ENCODE results near the gene MEGF6. TPM values are rescaled to one million over a fixed set of nuclear protein-coding genes. Genes with fewer than 3 reads are reported as not detected.

MEGF6 gene
- total RNA-seq, 2 donors from 2014 or later, result 83.0 to 103 TPM

- Histone ChIP-seq H3K27ac (ENCODE audit: low read depth, low read length) (no peak overlapping the region), H3K9me3 (ENCODE audit: control insufficient read depth, low read length) (no peaks in the 10 kb centered on the region), H3K27me3 (ENCODE audit: control insufficient read depth, insufficient read depth, low read length, poor library complexity, severe bottlenecking) (no peaks in the 10 kb centered on the region), H3K36me3 (ENCODE audit: control insufficient read depth, insufficient read depth, low read length) (no peaks in the 10 kb centered on the region), H3K4me1 (ENCODE audit: control insufficient read depth, insufficient read depth, low read length) (no peaks in the 10 kb centered on the region), H3K4me3 (ENCODE audit: low read length) (no peak overlapping the region), H3K9ac (ENCODE audit: extremely low read depth, low read length, poor library complexity, severe bottlenecking) (no peak overlapping the region)
- Mint-ChIP-seq H3K27me3 (ENCODE audit: insufficient read depth) (no peaks in the 10 kb centered on the region), H3K4me1 (no peaks in the 10 kb centered on the region), H3K4me3 (no peak overlapping the region), H3K36me3 (ENCODE audit: low read depth) (no peaks in the 10 kb centered on the region), H3K9me3 (no peaks in the 10 kb centered on the region), H3K27ac (no peak overlapping the region)
- no peak for TF ChIP-seq CTCF (conservative IDR thresholded peaks at IDR 0.05)
- no peak for DNase-seq
- WGBS, 2 experiments (ENCODE audit: insufficient coverage in 1 of 2, insufficient read length in 1 of 2), result 87 to 93% methylated on average over 12 to 27 of the region's 27 CpGs
Observed at GRCh38 chr1:3553166-3553939, 58.0 kb downstream of the MEGF6 start.

- no peaks in the 10 kb centered on the region for H3K27me3 Mint-ChIP-seq (ENCODE audit: insufficient read depth)
- H3K27ac ChIP-seq (ENCODE audit: low read depth, low read length), result no peak overlapping the region
- H3K36me3 Mint-ChIP-seq (ENCODE audit: low read depth), result no peaks in the 10 kb centered on the region
- no peak for TF ChIP-seq CTCF (conservative IDR thresholded peaks at IDR 0.05)
- no peak overlapping the region for H3K4me3 ChIP-seq (ENCODE audit: low read length)
- H3K36me3 ChIP-seq (ENCODE audit: control insufficient read depth, insufficient read depth, low read length), result no peaks in the 10 kb centered on the region
- H3K9ac ChIP-seq (ENCODE audit: extremely low read depth, low read length, poor library complexity, severe bottlenecking), result no peak overlapping the region
- no peaks in the 10 kb centered on the region for H3K4me1 ChIP-seq (ENCODE audit: control insufficient read depth, insufficient read depth, low read length)
- H3K27ac Mint-ChIP-seq, result no peak overlapping the region
- H3K4me3 Mint-ChIP-seq, result no peak overlapping the region
- 83 to 87% methylated on average over 2 to 6 of the region's 6 CpGs for WGBS, 2 experiments (ENCODE audit: insufficient coverage in 1 of 2, insufficient read length in 1 of 2)
- H3K9me3 ChIP-seq (ENCODE audit: control insufficient read depth, low read length), result no peaks in the 10 kb centered on the region
- H3K9me3 Mint-ChIP-seq, result no peaks in the 10 kb centered on the region
- no peaks in the 10 kb centered on the region for H3K27me3 ChIP-seq (ENCODE audit: control insufficient read depth, insufficient read depth, low read length, poor library complexity, severe bottlenecking)
- no peaks in the 10 kb centered on the region for H3K4me1 Mint-ChIP-seq
- DNase-seq, result no peak
Observed at GRCh38 chr1:3552751-3553150, 58.6 kb downstream of the MEGF6 start.

- H3K9me3 ChIP-seq (ENCODE audit: control insufficient read depth, low read length), result no peaks in the 10 kb centered on the region
- Mint-ChIP-seq H3K9me3 (no peaks in the 10 kb centered on the region), H3K36me3 (ENCODE audit: low read depth) (no peaks in the 10 kb centered on the region), H3K27ac (no peak overlapping the region), H3K27me3 (ENCODE audit: insufficient read depth) (no peaks in the 10 kb centered on the region), H3K4me1 (no peaks in the 10 kb centered on the region), H3K4me3 (no peak overlapping the region)
- H3K4me3 ChIP-seq (ENCODE audit: low read length), result no peak overlapping the region
- H3K27ac ChIP-seq (ENCODE audit: low read depth, low read length), result no peak overlapping the region
- no peak for DNase-seq
- H3K4me1 ChIP-seq (ENCODE audit: control insufficient read depth, insufficient read depth, low read length), result no peaks in the 10 kb centered on the region
- TF ChIP-seq CTCF (conservative IDR thresholded peaks at IDR 0.05), result no peak
- no peaks in the 10 kb centered on the region for H3K36me3 ChIP-seq (ENCODE audit: control insufficient read depth, insufficient read depth, low read length)
- H3K27me3 ChIP-seq (ENCODE audit: control insufficient read depth, insufficient read depth, low read length, poor library complexity, severe bottlenecking), result no peaks in the 10 kb centered on the region
- 94 to 98% methylated on average over 13 to 14 of the region's 14 CpGs for WGBS, 2 experiments (ENCODE audit: insufficient coverage in 1 of 2, insufficient read length in 1 of 2)
- H3K9ac ChIP-seq (ENCODE audit: extremely low read depth, low read length, poor library complexity, severe bottlenecking), result no peak overlapping the region
Observed at GRCh38 chr1:3552176-3552575, 59.1 kb downstream of the MEGF6 start.
